Fibroblast of villous mesenchyme (primary cell): ENCODE measurements around the gene NODAL. TPM values are rescaled to one million over a fixed set of nuclear protein-coding genes. Genes with fewer than 3 reads are reported as not detected.
A peak's percentile ranks its signal among the peaks of the same experiment; 100 is the strongest.

Experiments
- DNase-seq: peaks from one replicate; pipeline ENCODE4 v3.0.0-alpha.2; 2010; ENCODE audit warnings: low read depth
- H3K4me3 ChIP-seq: 2 replicates; pipeline ENCODE4 v1.5.1; 2011; ENCODE audit warnings: low read depth, mild to moderate bottlenecking, low read length
- total RNA-seq: library from RNA; depleted of rRNA; stranded (reverse); fragments of >200 nt; gene quantifications from 2 replicates; pipeline ENCODE4 v1.2.3, GENCODE V29; 2012
- TF ChIP-seq, protein P1 (sequence below): IDR thresholded peaks from 2 replicates; pipeline ENCODE4 v1.5.1; 2012; ENCODE audit warnings: low read depth, mild to moderate bottlenecking, low read length; ENCODE audit not compliant: insufficient read depth

Gene NODAL
- total RNA-seq, 1 donor = not detected

DNA sequence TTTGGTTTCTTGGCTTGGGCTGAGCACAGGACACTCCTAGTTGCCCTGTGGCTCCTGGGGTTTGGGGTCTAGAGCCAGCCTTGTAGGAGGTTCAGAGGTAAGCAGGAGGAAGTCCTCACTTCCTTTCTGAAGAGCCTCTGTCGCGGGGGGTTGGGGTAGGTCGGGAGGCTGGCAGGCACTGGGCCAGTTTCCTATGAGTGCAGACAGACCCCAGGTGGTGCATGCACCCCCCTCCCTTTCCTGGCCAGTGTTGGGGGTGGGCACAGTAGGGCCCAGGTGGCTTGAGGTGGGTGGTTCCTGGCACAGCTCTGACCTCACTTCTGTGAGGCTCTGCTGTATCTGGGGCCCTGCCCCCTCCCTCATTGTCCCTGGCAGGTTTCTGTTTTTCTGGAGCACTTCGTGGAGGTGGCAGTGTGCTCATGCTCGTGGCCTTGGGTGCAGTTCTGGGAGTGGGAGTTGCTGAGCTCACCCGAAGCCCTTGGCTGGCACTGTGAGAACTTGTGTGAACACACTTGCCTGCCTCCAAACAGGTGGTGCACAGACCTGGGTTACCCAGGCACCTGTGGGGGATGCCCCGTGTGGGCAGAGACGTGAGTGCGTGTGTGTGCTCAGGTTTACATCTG, 38.9 kb upstream of the NODAL start:
- TF ChIP-seq, protein P1, sequence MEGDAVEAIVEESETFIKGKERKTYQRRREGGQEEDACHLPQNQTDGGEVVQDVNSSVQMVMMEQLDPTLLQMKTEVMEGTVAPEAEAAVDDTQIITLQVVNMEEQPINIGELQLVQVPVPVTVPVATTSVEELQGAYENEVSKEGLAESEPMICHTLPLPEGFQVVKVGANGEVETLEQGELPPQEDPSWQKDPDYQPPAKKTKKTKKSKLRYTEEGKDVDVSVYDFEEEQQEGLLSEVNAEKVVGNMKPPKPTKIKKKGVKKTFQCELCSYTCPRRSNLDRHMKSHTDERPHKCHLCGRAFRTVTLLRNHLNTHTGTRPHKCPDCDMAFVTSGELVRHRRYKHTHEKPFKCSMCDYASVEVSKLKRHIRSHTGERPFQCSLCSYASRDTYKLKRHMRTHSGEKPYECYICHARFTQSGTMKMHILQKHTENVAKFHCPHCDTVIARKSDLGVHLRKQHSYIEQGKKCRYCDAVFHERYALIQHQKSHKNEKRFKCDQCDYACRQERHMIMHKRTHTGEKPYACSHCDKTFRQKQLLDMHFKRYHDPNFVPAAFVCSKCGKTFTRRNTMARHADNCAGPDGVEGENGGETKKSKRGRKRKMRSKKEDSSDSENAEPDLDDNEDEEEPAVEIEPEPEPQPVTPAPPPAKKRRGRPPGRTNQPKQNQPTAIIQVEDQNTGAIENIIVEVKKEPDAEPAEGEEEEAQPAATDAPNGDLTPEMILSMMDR = no peak
- no peak overlapping the region for H3K4me3 ChIP-seq
- no peak for DNase-seq

- DNase-seq = no peak
- TF ChIP-seq, protein P1 = no peak
- H3K4me3 ChIP-seq = no peak overlapping the region
Measured at GRCh38 chr10:70479626-70480238, 38.3 kb upstream of the NODAL start.

GRCh38 chr10:70479165-70479581, 37.7 kb upstream of the NODAL start:
- TF ChIP-seq, protein P1 = no peak
- DNase-seq = no peak
- H3K4me3 ChIP-seq = peak overlapping the region; percentile 53

- H3K4me3 ChIP-seq = peak within 1 kb of the TSS; percentile 53
- TF ChIP-seq, protein P1 = peak; percentile 14
- DNase-seq = peak; percentile 24
Measured at GRCh38 chr10:70478191-70479164, 37.0 kb upstream of the NODAL start, which contains the start of gene PALD1. Gene PALD1, plus strand, starts transcription at chr10:70478767. Its CDS starts 47,185 bp downstream, at chr10:70525952.

GRCh38 chr10:70477661-70478162, 36.2 kb upstream of the NODAL start:
- no peak for DNase-seq
- TF ChIP-seq, protein P1 = no peak
- peak overlapping the region; percentile 53 for H3K4me3 ChIP-seq

DNA sequence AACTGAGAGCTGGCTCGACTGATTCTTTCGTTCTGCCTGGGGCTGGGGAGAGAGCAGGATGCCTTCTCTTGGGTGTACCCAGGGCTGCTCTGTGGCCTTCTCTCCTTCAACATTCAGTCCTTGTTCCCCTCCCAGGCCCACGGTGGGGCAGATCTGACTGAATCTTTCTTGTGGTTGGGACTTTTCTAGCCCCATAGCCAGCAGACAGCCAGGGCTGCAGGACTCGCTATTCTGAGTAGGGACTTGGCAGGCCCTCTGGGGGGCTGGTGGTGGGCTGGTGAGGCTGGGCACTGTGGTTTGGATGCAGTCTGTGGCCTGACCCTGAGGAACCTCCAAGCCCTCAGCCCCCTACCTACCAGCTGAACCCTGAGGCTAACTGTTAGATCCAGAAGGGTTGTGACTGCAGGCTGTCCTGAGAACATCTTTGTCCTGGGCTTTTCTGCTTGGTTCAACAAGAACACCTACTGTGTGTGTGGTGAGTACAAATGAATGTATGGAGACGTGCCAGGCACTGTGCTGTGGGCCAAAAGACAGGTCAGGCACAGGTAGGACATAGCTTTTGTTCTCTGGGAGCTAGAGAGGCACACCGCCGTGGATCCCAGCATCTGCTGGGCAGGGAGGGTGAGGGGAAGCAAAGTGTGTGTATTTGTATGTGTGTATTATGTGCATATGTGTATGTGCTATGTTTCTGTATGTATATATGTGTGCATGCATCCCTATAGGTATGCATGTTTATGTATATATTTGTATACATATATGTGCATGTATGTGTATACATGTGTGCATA, 35.0 kb upstream of the NODAL start:
- TF ChIP-seq, protein P1 = no peak

More for the DNA sequence above, 35.0 kb upstream of the NODAL start:
- no peak overlapping the region for H3K4me3 ChIP-seq
- no peak for DNase-seq
